GM12873 (cell line): ENCODE measurements around the gene C6orf132.

Experiments
- TF ChIP-seq, protein P1 (sequence below): IDR thresholded peaks from 2 replicates; pipeline ENCODE4 v1.5.1; 2012; ENCODE audit warnings: low read depth, mild to moderate bottlenecking, moderate library complexity, low read length, control low read depth; ENCODE audit not compliant: insufficient read depth; ENCODE audit errors: missing control alignments

C6orf132 gene

DNA sequence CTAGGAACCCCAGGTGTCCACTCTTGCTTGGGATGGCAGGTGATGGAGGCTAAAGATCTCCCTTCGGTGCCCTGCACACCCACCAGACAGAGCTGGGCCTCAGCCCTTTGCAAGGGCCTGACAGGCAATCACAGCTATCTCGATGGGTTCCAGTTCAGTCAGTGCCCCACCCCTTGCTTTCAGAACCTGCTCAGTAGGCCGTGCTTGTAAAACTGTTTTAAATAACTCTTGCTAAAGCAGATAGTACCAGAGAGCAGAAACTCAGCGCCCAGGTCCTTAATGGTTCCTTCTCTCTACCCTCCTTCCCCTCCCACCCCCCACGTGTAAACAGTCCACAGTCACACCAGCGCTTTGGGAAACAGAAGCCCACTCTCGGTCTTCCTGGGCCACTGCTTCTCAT lies 39.2 kb downstream of the C6orf132 start:
- TF ChIP-seq, protein P1, sequence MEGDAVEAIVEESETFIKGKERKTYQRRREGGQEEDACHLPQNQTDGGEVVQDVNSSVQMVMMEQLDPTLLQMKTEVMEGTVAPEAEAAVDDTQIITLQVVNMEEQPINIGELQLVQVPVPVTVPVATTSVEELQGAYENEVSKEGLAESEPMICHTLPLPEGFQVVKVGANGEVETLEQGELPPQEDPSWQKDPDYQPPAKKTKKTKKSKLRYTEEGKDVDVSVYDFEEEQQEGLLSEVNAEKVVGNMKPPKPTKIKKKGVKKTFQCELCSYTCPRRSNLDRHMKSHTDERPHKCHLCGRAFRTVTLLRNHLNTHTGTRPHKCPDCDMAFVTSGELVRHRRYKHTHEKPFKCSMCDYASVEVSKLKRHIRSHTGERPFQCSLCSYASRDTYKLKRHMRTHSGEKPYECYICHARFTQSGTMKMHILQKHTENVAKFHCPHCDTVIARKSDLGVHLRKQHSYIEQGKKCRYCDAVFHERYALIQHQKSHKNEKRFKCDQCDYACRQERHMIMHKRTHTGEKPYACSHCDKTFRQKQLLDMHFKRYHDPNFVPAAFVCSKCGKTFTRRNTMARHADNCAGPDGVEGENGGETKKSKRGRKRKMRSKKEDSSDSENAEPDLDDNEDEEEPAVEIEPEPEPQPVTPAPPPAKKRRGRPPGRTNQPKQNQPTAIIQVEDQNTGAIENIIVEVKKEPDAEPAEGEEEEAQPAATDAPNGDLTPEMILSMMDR: no peak

DNA sequence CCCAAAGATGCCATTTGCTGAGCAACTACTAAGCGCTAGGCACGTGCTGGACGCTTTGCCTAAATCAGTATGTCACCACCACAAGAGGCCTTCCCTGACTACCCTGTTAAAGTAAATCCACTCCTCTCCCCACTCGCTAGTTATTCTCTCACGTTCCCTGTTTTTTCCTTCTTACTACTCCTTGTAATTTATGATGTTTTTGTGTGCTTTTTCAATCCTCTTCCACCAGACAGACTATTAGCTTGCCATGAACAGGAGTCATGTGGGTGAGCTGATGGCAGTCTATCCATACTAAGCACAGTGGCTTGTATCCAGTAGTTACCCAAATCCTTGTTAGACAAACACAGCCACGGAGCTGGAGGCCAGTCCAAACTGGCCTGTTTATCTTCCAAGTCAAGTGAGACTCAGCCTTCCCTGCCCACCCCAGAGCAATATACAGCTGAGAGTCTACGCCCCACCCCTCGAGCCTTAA lies 41.2 kb downstream of the C6orf132 start:
- TF ChIP-seq, protein P1: no peak

DNA sequence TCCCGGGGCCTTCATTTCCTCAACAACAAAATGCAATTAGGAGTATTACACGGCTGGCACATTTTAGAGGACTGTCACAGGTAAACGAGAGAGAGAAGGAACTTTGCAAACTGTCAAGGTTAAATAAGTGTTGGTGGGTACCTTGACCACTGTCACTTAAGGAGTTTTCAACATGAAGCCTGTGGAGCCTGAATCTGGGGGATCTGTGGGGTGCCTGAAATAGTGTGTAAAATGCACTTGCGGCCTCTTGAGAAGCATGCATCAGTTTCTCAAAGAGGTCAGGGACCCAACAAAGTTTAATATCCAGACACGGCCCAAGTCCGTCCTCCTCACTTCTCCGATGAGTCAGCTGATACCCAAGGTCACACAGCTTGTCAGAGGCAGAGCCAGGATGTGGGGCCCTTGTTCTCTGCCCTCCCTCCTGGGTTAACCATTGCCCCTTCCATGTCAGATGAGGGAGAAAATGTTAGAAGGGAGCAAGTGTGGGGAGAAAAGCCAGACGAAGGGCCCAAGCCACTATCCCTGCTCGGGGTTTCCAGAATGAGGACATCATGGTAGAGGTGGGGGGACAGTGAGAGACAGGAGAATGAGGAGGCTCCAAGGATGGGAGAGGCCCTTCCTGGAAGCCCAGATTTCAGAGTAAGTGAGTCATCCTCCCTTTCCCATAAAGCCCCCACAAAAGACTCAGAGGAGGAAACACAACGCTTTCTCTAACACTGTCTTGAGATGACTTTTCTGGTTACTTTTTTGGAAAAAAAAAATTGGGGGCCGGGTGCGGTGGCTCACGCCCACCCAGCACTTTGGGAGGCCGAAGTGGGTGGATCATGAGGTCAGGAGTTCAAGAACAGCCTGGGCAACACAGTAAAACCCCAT lies 42.2 kb downstream of the C6orf132 start:
- TF ChIP-seq, protein P1: no peak

DNA sequence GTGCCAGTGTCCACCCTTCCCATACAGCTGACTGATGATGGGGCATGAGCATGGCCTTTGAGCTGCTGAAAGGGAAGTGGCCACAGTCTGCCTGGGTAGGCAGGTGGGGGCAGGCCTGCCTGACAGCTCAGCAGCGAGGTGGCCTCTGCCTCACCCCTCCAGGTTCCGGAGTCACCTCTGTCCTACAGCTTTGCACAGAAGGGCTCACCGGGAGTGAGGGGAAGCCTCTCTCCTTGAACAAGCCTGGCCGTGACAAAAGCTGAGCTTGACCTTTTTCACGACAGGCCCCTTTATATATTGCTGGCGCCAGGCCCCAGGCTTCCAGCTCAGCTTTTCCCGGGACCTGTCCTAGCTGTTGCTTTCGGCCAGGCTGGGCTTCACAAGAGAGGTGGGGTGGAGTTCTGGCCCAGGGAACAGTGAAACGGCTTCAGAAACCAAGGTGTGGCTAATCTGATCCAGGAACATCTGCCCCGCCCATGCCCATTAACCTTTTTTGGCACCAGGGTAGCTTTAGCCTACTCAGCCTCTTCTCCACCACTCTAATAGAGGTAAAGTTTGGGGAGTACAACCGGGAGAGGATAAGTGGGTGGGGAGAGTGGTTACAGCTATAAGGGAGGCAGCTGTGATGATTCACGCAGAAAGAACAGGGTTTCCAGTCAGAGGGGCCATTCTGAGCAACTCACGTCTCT lies 42.9 kb downstream of the C6orf132 start:
- TF ChIP-seq, protein P1: no peak

DNA sequence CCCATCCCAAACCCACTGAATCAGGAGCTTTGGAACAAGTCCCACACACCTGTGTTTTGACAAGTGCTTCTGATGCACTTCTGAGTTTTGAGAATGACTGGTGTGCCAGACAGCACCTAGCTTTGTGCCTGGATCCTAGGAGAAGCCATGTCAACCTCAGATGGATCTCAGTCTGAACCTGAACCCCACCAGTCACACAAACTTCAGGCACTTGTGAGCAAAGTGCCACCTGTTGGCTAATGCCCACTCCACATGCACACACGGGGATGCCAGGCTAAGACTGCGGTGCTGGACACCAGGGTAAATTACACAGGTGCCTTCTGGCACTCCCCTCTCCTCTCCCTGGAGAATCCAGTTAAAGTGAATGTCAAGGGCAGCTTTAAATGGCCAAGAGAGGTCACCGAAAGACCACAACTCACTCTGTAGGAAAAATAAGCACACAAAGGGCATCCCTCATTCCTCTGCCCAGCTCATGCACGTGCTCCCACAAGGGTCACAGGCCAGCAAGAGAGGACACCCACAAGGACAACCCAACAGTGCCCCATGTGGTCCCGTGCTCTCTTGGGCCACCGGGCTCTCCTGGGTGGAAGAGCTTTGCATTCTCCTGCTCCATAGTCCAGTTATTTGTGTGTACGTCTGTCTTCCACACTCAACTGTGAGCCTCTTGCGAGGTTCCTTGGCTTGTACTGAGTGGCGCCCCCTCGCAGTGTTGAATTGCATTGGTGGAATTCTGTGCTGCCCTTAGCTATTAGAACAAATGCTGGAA lies 46.5 kb downstream of the C6orf132 start:
- TF ChIP-seq, protein P1: peak; percentile 2

DNA sequence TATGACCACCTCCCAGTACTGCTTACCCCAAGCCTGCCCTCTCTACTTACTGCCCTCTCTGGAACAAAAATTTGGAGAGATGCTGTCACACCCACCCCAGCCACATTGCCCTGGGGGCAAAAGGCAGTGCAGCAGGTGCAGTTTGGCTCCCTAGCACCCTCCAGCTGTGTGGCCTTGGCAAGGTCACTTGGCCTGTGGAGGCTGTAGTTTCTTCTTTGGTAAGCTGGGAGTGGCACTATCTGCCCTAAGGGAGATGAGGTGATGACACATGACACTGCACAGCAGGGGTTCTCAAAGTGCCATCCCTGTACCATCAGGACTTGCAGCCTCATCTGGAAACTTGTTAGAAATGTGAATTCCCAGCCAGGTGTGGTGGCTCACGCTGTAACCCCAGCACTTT lies 47.3 kb downstream of the C6orf132 start:
- TF ChIP-seq, protein P1: no peak
